Muscle of back (tissue), 11 donors: ENCODE results near the gene MALT1. TPM values are rescaled to one million over a fixed set of nuclear protein-coding genes. Genes with fewer than 3 reads are reported as not detected.
"Not testable (repeated sequence)": the region's sequence is repeated elsewhere in the genome, so short reads cannot be mapped to it uniquely, and the experiment has no call there.

ENCODE experiments used
- DNase-seq, 3 donors: peaks; one replicate each; pipeline versions ENCODE4 v3.0.0 to v3.0.0-alpha.2; 2013
- polyA plus RNA-seq, 10 donors: library from polyadenylated mRNA; unstranded; fragments of 120-200 nt; gene quantifications; one replicate each; pipeline ENCODE4 v1.2.1, GENCODE V29; 2013; ENCODE audit not compliant: insufficient read length in 10 of 10

Gene MALT1
- polyA plus RNA-seq, 10 donors, result 11.2 to 18.9 (median 15.4) TPM

DNA sequence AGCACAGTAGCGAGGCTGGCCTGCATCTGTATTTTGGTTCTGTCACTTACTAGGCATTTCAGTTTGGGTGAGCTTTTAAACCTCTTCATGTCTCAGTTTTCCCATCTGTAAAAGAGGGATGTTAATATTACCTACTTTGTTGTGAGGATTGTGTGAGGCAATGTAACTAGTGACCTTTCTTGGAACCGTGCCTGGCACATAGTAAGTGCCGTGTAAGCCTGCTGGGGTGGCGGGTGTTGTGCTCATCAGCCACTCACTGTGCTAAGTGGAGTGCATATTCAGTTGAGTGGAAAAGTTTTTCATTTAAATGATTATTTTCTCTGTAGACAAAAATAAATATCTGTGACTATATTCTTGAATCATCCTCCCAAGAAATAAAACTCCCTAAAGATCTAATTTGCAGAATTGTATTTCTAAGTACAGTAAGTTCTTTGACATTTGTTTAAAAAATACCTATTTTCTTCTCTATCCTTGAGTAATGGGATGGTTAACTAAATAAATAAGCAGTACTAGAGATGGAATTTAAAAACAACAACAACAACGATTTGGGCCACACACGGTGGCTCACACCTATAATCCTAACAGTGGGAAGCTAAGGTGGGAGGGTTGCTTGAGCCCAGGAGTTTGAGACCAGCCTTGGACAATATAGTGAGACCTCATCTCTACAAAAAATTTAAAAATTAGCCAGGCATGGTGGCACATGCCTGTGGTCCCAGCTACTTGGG lies 56.7 kb downstream of the MALT1 start:
- peak in 1 of 3 donors; percentile 11 for DNase-seq

DNA sequence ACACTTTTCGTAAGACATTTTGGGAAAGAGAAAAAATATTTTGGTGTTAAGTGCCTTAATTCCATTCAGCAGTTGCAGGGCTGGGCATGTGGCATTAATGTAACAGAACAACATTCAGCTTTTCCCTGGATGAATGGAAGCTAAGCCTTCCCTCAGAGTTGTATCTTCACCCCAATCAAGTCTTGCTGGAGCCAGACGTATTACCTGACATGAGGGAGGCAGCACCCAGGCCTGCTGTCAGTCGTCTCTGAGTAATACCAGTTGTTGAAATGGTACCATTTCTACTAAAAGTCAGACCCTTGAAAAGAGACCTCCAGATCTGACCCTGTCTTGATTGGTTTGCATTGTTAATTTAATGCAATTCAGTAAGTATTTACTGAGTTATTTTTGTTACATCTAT lies 57.5 kb downstream of the MALT1 start:
- DNase-seq, result no peak

DNA sequence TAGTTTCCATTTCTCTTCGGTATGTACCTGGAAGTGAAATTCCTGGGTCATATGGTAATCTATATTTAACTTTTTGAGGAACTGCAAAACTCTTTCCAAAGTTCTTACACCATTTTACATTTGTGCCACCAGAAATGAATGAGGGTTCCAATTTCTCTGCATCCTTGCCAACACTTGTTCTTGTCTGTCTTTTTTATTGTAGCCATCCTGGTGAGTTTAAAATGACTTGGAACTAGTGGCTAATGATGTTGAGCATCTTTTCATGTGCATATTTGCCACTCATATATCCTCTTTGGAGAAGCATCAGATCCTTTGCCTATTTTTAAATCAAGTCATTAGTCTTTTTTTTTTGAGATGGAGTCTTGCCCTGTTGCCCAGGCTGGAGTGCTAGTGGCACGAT lies 59.4 kb downstream of the MALT1 start:
- no peak for DNase-seq

DNA sequence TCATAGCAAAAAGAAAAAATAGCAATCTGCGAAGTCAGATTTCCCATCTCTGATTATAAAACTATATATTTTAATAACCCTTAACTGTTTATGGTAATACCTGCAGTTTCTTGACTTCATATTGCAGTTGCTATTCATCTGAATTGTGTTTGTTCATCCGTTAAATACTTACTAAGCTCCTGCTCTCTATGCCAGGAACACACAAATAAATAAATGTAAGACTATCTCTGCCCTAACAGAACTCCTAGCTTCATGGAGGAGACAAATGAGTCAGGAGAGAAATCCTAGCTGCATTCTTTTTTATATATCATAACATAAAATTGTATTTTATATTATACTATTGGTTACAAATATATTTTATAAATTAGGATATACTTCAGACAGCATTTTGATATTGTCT lies 61.2 kb downstream of the MALT1 start:
- DNase-seq, result no peak

DNA sequence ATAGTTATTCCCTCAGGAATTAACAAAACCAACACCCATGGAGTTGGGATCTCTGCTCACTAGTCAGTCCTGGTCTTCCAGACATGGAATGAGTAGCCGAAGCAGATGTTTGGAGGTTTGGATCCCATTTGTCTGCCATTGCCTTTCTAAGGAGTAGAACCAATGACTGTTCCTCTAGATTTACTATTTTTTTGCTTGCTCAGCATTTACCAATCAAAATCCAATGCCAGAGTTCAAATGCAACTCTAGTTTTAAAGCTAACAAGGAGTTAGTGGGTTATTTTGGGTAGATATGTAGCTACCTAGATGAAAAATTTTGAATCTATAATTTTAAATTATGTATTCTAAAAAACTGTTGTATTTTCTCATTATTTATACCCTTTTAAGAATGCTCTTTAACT lies 62.6 kb downstream of the MALT1 start:
- no peak for DNase-seq

DNA sequence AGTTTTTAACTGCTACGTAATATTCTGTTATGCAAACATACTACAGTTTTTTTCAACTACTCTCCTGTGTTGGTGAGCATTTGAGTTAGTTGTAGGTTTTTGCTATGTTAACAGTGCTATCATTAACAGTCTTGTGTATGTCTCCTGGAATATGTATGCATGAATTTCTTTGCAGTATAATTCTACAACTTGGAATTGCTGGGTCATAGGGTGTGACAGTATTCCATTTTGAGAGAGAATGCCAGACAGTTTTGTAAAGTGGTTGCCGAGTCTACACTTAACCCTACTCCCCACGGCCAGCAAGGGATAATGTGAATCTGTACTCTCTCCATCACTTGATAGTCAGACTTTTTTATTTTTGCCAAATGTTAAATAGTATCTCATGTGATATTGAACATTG lies 67.1 kb downstream of the MALT1 start:
- DNase-seq, result no peak

DNA sequence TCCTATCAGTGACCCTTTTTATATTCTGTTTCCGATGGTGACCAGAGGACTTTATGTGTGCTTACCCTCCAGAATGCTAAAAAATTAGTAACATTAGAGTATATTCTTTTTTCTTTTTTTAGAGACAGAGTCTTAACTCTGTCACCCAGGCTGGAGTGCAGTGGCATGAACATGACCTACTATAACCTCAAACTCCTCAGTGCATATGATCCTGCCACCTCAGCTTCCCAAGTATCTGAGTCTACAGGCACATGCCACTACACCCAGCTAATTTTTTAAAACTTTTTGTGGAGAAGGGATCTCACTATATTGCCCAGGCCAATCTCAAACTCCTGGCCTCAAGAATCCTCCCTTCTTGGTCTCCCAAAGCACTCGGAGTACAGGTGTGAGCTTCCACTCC lies 74.6 kb downstream of the MALT1 start:
- DNase-seq, result no peak

DNA sequence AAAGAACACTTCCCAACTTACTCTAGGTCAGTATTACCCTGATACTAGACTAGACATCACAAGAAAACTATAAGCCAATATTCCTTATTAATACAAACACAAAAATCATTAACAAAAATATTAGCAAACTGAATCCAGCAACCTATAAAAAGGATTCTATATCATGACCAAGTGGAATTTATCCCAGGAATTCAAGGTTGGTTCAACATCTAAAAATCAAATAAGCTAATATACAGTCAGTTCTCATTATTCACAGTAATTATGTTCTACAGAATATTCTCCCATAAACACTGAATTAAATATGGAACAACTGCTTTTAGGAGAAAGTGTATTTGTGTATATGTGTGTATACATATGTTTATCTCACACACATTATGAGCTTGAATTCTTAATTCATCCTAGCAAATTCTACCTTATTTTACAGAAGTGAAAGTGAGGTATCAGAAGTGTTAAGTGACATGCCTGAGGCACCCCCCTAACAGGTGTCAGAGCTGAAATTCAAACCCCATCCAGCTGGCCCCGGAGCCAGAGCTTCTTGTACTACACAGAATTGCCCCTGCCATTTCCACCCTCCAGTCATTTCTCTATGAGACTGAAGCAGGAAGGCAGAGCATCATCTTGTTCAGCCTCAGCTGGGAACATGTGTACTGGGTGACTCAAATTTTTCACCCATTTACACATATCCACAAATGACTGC lies 77.8 kb downstream of the MALT1 start:
- DNase-seq, result no peak

DNA sequence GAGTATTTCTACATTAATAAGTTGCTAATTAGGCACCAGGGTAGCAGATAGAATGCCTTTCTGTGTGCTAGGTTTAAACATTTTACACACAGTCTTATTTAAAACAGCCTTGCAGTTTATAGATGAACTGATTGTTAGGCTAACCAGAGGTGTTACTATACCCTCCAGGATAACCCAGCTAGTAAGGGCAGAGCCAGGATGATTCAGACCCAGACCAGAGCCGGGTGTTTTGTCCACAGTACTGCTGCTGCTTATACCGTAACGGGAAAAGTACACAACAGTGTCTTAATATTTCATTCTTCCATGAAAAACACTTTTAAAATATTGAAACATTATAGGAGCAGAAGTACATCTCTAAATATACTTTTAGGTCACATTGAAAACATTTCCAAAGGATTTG lies 82.7 kb downstream of the MALT1 start:
- no peak for DNase-seq

DNA sequence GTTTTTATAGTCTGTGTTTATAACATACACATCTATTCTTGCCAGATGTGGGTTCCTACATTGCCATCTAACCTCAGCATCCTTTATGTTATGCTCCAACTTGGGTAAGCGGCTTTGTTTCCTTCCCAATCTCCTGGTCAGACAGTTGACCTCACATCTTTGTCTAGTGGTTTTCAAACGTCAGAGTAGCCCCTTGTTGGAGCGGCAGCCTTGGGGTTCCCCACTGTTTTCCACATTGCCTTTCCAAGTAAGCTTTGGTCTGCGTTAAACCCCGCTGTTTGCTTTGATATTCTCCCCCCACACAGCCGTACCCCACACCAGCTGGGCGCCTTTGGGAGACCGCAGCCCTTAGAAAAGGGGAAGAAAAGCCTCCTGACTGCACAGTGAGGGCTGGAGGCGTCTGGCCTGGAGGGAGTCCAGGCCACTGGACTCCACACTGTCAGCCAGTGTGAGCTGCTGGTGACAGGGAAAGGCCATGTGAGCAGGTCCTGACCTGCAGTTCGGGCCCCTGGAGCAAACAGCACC lies 83.3 kb downstream of the MALT1 start:
- DNase-seq, result peak in 2 of 3 donors; percentile 26 to 49

DNA sequence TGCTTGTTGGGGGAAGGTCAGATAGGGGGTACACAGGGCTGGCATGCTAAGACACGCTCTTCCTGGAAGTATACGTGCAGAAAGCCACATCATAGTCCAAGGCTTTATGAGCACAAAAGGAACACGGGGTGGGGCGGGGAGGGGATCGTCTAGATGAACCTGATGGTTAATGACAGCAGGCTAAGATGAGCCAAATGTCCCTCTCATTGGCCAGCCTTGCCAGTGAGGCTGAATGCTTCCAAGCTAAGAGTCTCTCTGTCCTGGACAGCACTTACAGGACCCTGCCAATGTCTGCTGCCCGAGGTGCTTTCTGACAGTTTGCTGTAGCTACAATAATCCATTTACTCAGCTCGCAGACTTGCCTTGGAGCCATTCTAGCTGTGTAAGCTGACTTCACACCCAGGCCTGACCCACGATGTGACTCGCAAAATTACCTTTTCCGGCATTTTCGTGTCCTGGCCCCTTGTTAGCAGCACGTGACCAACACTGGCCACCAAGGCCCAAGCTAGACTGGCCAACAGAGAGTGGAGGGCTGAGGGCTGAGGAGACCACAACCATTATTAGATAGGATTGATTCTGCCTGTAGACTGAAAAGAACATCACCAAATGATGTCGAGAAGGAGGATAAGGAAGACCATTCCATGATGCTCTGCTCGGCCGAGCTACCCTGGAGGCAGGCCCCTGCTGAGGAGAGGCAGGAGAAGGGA lies 84.2 kb downstream of the MALT1 start:
- no peak for DNase-seq

DNA sequence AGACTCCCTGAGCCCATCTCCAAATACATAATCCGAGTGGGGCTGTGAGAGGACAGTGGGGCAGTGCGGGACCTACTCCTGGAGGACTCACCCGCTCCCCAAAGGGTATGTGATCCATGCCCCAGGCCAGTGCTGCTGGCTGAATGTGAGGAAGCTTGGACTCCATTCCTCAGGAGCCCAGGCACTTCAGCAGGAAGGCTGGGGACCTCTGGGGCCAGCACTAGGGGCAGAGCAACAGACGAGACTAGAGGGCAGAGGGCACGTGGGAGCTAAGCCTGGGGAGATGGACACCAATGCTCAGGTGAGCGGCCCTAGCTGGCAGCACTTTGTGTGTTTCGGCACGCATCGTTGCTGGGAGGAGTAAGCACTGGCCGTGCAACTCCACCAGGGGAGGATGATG lies 84.9 kb downstream of the MALT1 start:
- no peak for DNase-seq

DNA sequence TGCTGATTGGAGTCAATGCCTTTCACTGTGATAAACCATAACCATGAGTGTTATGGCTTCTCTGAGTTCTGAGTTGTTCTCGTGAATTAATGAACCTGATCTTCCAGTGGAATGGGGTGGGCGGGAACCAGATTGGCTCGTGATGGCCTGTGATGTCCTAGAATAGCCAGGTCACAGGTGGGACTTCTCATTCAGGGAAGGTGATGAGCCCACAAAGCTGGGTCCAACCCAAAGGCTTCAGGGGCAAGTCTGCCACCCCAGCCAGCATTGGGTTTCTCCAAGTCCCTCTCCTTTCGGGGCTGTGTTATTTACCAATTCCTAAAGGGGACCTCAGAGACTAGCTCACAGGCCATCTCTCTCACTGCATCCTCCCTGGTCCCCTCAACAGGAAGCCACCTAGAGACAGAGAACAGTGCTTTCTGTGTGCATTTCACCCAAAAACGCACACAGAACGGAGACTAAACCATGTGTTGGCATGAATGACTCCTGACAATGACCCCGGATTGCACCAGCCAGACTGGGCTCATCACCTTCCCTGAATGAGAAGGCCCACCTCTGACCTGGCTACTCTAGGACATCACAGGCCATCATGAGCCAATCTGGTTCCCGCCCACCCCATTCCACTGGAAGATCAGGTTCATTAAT lies 85.5 kb downstream of the MALT1 start:
- DNase-seq, result no peak

DNA sequence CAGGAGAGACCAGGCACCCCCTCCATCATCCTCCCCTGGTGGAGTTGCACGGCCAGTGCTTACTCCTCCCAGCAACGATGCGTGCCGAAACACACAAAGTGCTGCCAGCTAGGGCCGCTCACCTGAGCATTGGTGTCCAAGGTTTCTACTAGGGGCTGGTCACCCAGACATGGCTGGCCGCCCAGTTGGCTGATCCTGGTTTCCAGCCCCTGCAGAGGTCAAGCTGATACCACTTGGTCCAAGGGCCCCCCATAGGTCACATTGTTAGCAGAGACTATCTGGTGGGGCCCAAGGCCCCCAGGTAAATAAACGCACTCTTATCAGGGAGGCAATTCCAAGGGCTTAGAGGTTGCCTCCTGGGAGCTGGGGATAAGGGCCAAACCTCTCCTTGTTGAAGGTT lies 86.1 kb downstream of the MALT1 start:
- DNase-seq, result not testable (repeated sequence)

DNA sequence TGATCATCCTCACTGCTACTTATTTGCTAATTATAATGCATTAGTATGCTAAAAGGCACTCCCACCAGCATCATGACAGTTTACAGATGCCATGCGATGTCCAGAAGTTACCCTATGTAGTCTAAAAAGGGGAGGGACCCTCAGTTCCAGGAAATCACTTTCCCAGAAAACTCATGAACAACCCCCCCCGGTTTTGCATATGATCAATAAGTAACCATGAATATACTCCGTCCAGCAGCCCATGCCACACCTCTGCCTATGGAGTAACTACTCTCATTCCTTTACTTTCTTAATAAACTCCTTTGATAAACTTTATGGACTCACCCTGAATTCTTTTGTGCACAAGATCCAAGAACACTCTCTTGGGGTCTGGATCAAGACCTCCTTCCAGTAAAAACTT lies 86.8 kb downstream of the MALT1 start:
- no peak for DNase-seq

DNA sequence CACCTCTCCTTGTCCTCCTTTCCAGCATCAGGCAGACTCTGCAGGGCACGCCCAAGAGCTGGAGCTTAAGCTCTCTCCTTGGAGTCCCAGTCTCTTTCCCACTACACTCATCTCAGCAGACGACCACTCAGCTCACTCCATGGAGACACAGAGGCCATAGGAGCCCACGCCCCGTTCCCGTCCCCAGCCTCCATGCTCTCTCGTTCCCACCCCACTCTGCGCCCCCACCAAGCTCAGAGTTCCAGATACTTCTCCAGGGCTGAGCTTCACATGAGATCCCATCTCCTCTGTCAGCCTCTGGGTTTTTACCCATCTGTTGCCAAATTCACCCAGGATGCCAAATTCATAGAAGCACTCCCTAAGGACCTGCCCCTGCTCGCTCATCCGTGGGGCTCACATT lies 87.3 kb downstream of the MALT1 start:
- no peak for DNase-seq

DNA sequence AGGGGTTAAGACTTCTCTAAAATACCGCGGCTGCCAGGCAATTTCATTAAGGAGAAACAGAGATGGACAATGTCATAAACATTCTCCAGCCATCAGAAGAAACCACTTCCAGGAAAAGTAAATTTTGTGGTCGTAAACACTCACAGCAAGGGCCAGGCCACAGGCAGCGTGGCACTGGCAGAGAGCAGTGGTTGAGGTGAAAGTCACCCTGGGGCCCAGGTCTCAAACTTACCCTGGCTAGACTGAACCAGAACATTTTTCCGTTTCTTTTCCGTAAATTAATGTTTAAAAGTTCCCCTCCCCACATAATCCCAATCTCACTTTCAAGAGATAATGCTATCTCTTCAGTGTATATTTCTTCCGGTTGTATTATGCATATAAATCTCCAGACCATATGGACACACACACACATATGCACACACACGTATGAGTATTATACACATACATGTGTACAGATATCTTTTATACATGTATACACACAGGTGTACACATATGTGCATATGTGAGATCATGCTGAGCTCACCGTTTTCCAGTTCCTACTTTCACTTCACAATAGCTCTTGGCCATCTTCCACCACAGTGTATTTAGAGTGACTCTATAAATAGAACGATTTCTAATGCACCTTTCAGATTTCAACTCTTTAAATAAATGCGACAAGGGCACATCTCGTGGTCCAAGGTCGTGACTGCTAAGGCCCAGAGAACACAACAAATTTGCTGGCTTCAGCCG lies 90.1 kb downstream of the MALT1 start:
- no peak for DNase-seq

DNA sequence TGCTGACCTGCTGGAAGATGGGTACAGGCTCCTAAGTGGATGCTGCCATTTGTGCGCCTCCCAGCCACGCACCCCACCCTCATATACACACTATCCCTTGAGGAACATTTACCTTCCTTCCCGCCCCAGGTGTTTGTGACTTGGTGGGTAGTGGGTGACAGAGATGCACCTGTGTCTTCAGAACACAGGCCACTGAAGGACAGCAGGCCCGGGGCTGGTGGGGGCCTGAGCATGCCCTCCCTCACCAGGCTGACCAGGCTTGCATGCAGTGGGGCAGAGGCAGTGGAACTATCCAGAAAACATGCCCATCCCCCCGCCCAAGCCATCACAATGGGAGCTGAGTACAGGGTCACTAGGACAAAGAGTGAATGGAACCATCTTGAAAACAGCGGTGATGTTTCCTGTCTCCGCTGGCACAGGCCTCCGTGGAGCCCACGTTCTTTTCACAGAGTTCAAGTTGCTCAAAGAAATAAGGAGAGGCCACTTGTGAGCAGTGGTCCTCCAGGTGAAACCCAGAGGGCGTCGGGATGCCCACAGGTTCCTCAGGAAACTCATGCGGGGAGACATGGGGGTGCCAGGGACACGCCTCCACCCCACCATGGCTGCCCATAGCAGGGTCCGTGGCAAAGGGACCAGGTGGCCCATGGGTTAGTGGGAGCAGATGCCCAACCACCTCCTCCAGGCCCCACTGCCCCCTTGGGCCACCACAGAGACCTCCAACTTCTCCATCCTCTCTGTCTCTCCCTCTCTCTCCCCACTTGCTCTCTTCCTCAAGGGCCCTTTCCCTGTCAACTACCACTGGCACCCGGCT lies 90.9 kb downstream of the MALT1 start:
- DNase-seq, result no peak

DNA sequence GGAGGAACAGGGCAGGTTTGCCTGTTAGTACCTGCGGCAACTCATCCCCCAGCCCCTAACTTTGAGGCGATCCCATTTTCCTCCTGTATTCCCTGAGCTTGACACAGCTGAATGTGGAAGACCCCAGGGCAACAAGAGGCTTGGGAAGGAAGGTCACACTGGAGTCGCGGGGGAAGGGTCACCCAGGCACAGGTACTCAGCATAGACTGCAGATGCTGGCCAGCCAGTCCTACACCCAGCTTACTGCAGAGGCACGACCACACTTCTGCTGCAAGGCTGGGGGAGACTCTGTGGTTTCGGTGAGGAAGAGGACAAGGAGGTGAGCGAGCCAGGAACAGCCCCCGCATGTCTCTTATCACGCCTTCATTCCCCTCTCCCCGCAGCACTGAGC lies 91.5 kb downstream of the MALT1 start:
- no peak for DNase-seq

DNA sequence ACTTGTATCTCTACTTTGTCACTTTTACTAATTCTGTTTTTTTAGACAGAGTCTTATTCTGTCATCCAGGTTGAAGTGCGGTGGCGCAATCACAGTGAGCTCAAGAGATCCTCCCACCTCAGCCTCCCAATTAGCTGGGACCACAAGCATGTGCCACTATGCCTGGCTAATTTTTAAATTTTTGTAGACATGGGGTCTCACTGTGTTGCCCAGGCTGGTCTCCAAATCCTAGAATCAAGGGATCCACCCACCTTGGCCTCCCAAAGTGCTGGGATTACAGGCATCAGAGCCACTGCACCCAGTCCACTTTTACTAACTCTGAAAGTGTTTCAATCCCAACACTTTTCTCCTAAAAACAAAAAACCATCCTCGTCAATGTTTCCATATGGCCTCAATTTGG lies 94.9 kb downstream of the MALT1 start:
- no peak for DNase-seq

DNA sequence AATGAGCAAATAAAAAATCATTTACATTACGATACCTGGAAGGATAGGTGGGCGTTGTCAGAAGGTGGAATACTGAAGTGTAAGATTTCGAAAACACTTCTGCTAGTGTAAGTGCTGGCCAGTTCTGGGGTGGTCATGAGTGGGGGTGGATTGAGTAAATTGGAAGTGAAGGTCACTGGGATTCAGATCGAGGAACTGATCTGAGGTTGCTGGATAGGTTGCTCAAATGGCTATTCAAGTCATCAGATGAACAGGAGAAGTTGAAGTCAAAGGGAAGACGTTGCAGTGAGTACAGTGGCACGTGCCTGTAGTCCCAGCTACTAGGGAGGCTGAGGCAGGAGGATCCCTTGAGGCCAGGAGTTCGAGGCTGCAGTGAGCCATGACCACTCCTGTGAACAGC lies 95.7 kb downstream of the MALT1 start:
- no peak for DNase-seq
